NCI-H82 (cell line): ENCODE data around the gene PACSIN1.
"Not testable (repeated sequence)": the region's sequence is repeated elsewhere in the genome, so short reads cannot be mapped to it uniquely, and the experiment has no call there.

Experiments
- DNase-seq: peaks from one replicate; lab custom pipeline; 2025; lab: John Stamatoyannopoulos, UW

Gene PACSIN1

GRCh38 chr6:34457742-34458735 is 7.8 kb upstream of the PACSIN1 start:
- DNase-seq, result no peak

GRCh38 chr6:34459899-34460593 is 5.8 kb upstream of the PACSIN1 start:
- DNase-seq, result peak; percentile 84

- no peak for DNase-seq
Measured at GRCh38 chr6:34460796-34461507, 4.9 kb upstream of the PACSIN1 start.

GRCh38 chr6:34462010-34462409 is 3.9 kb upstream of the PACSIN1 start:
- no peak for DNase-seq

GRCh38 chr6:34462551-34462971 is 3.3 kb upstream of the PACSIN1 start:
- DNase-seq, result peak; percentile 98

- DNase-seq, result no peak
Measured at GRCh38 chr6:34463299-34463698, 2.6 kb upstream of the PACSIN1 start.

GRCh38 chr6:34463849-34464248 is 2.0 kb upstream of the PACSIN1 start:
- no peak for DNase-seq

GRCh38 chr6:34466242-34467185 is 638 bp downstream of the PACSIN1 start:
- DNase-seq, result peak; percentile 48

- no peak for DNase-seq
Measured at GRCh38 chr6:34468378-34468892, 2.6 kb downstream of the PACSIN1 start.

- DNase-seq, result no peak
Measured at GRCh38 chr6:34469499-34469898, 3.6 kb downstream of the PACSIN1 start.

- DNase-seq, result no peak
Measured at GRCh38 chr6:34472425-34472824, 6.5 kb downstream of the PACSIN1 start.

GRCh38 chr6:34473967-34474366 is 8.1 kb downstream of the PACSIN1 start:
- no peak for DNase-seq

GRCh38 chr6:34474754-34475153 is 8.9 kb downstream of the PACSIN1 start:
- DNase-seq, result no peak

GRCh38 chr6:34475238-34475682 is 9.4 kb downstream of the PACSIN1 start:
- DNase-seq, result peak; percentile 66

- DNase-seq, result peak; percentile 56
Measured at GRCh38 chr6:34475767-34476328, 10.0 kb downstream of the PACSIN1 start.

GRCh38 chr6:34476447-34476846 is 10.6 kb downstream of the PACSIN1 start:
- peak; percentile 96 for DNase-seq

- no peak for DNase-seq
Measured at GRCh38 chr6:34476921-34477320, 11.0 kb downstream of the PACSIN1 start.

GRCh38 chr6:34478796-34479195 is 12.9 kb downstream of the PACSIN1 start:
- DNase-seq, result no peak

GRCh38 chr6:34483781-34484180 is 17.9 kb downstream of the PACSIN1 start:
- DNase-seq, result not testable (repeated sequence)

GRCh38 chr6:34484391-34484790 is 18.5 kb downstream of the PACSIN1 start:
- DNase-seq, result no peak

- DNase-seq, result no peak
Measured at GRCh38 chr6:34484899-34485298, 19.0 kb downstream of the PACSIN1 start.
